COLO829 (cell line): ENCODE results near the gene KRTAP10-2.
"Not testable (repeated sequence)": the region's sequence is repeated elsewhere in the genome, so short reads cannot be mapped to it uniquely, and the experiment has no call there.

ENCODE experiments used
- DNase-seq: peaks from one replicate; pipeline ENCODE4 v3.0.0; 2012; ENCODE audit warnings: low spot score

KRTAP10-2 gene

GRCh38 chr21:44551340-44551961 is at the start of gene KRTAP10-2:
Gene KRTAP10-2, minus strand, starts transcription at chr21:44551505. Its CDS starts 47 bp downstream, at chr21:44551458.
- DNase-seq: no peak

- DNase-seq: not testable (repeated sequence)
Observed at GRCh38 chr21:44601091-44601490, 49.8 kb upstream of the KRTAP10-2 start.

GRCh38 chr21:44600118-44600978 is 49.0 kb upstream of the KRTAP10-2 start, which contains the start of gene KRTAP10-7:
Gene KRTAP10-7, plus strand, starts transcription at chr21:44600597. Its CDS starts 25 bp downstream, at chr21:44600622.
- not testable (repeated sequence) for DNase-seq

GRCh38 chr21:44599264-44600029 is 48.1 kb upstream of the KRTAP10-2 start:
- no peak for DNase-seq

- DNase-seq: no peak
Observed at GRCh38 chr21:44598061-44598460, 46.8 kb upstream of the KRTAP10-2 start.

GRCh38 chr21:44596068-44596725 is 44.9 kb upstream of the KRTAP10-2 start:
- DNase-seq: no peak

GRCh38 chr21:44595524-44595923 is 44.2 kb upstream of the KRTAP10-2 start:
- no peak for DNase-seq

- DNase-seq: no peak
Observed at GRCh38 chr21:44594406-44594916, 43.2 kb upstream of the KRTAP10-2 start.

- DNase-seq: no peak
Observed at GRCh38 chr21:44593598-44594405, 42.5 kb upstream of the KRTAP10-2 start.

GRCh38 chr21:44592446-44593311 is 41.4 kb upstream of the KRTAP10-2 start, which contains the start of gene KRTAP10-6:
Gene KRTAP10-6, minus strand, starts transcription at chr21:44592505. Its CDS starts 21 bp downstream, at chr21:44592484.
- DNase-seq: no peak

- DNase-seq: not testable (repeated sequence)
Observed at GRCh38 chr21:44591801-44592130, 40.5 kb upstream of the KRTAP10-2 start.

GRCh38 chr21:44590897-44591800 is 39.8 kb upstream of the KRTAP10-2 start:
- DNase-seq: not testable (repeated sequence)

- DNase-seq: no peak
Observed at GRCh38 chr21:44590311-44590721, 39.0 kb upstream of the KRTAP10-2 start.

- DNase-seq: no peak
Observed at GRCh38 chr21:44589586-44590305, 38.4 kb upstream of the KRTAP10-2 start.

GRCh38 chr21:44589094-44589493 is 37.8 kb upstream of the KRTAP10-2 start:
- DNase-seq: no peak

- no peak for DNase-seq
Observed at GRCh38 chr21:44585892-44586291, 34.6 kb upstream of the KRTAP10-2 start.

- no peak for DNase-seq
Observed at GRCh38 chr21:44583800-44584147, 32.5 kb upstream of the KRTAP10-2 start.
